HG02588 (cell line): ENCODE measurements around the gene SLC25A28.

ENCODE experiments used
- ATAC-seq: cut with Tn5 transposase; IDR thresholded peaks from one replicate; pipeline ENCODE4 v1.9.1; 2021; ENCODE audit warnings: mild to moderate bottlenecking, moderate library complexity; ENCODE audit not compliant: unreplicated experiment

The SLC25A28 gene

GRCh38 chr10:99593312-99593711 is 26.9 kb downstream of the SLC25A28 start:
- no peak for ATAC-seq

DNA sequence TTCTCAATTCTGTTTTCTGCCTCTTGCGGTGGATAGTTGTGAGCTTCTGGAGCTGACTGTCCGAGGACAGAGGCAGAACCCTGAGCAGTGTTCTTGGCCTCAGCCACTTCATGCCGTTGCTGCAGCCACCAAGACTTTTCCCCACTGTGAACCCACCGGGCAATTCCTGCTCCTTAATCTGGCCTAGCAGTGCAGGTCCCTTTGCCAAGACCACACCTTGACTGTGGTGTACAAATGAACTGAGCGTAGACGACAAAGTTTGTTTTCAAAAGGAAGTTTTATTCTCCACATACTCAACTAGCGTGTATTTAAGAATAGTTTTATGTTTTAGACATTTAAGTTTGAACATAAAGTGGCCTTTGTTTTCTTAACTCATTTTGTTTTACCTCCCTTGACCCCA is 29.4 kb downstream of the SLC25A28 start:
- ATAC-seq: no peak

DNA sequence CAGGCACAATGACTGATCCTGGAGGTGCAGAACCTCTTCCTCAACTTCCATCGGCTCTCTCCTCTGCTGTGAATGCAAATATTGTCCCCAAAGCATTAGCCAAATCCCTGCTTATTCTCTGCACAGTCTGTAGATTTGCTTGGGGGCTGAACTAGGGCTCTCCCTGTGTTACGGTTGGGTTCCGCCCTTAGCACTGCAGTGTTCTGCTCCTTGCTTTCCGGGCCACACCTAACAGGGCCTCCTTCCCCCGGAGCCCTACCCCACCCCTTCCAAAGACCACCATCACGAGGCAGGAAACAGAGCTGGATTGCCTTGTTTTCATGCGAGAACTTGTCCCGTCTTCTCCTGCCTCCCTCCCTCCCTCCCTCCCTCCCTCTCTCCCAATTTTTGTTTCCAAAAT is 36.6 kb downstream of the SLC25A28 start:
- ATAC-seq: no peak

- no peak for ATAC-seq
These were observed 37.9 kb downstream of the SLC25A28 start for GRCh38 chr10:99582255-99582770.

DNA sequence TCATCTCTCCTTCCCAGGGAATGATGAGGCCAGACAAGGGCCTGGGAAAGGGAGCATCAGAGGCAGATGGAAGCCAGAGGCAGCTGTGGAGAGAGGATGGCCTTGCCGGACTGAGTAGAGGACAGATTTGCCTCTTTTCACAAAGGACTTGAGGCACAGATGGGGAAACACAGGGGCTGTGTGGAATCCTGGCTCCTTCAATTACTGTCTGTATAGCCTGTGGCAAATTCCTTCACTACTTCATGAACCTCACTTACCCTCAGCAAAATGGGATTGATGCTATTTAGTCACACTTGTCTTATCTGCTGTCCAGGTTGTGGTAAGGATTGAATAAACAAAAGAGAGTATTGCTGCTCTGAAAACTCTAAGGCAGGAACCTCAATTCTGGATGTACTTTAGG is 40.3 kb downstream of the SLC25A28 start:
- no peak for ATAC-seq

DNA sequence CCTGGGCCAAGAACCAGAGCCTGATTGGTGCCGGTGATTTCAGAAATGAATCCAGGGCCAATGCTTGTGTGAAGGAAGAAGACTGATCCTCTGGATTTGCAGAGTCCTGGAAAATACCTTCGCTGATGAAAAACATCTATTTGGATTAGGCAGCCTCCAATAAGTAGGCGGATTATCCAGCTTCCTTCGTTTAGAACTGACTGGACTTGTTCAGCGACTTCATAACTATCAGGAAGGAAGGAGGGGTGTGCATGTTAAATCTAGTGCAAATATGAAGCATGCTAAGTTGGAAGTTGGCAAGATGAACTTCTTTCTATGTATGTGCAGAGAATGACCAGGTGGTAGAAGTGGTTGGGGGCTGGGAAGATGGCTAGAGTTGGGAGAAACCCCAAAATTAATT is 46.4 kb downstream of the SLC25A28 start:
- no peak for ATAC-seq

GRCh38 chr10:99571816-99572215 is 48.4 kb downstream of the SLC25A28 start:
- no peak for ATAC-seq

DNA sequence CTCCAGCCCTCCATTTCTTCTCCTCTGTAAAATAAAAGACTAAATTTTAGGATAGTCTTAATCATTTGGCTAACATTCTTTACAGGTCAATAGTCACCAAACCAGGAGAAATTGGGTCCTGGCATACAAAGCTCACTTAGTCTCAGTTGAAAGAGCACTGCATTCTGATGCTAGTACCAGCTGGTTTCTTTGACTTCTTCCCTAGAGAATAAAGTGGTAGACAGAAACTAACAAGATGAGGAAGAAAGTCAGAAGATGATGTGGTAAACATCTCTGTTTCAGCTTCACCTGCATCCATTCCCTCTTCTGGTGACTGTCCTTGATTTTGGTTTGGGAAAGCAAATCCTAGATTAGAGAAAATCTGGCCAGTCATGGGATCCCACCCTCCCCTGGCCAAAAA is 50.3 kb downstream of the SLC25A28 start:
- ATAC-seq: no peak

GRCh38 chr10:99569253-99569939 is 50.8 kb downstream of the SLC25A28 start:
- ATAC-seq: no peak

DNA sequence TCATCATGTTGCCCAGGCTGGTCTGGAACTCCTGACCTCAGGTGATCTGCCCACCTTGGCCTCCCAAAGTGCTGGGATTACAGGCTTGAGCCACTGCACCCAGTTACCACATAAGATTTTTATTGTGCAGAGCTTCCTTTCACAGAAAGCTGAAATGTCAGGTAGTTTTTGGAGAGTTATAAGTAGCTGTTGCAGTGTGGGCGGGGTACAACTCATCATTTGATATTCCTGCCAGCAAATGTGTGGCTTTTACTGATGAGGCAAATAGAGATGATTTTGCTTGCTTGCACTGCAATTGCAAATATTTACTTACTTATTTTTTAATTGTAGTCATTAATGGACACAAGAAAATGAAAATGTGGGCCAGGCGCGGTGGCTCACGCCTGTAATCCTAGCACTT is 55.1 kb downstream of the SLC25A28 start:
- no peak for ATAC-seq

DNA sequence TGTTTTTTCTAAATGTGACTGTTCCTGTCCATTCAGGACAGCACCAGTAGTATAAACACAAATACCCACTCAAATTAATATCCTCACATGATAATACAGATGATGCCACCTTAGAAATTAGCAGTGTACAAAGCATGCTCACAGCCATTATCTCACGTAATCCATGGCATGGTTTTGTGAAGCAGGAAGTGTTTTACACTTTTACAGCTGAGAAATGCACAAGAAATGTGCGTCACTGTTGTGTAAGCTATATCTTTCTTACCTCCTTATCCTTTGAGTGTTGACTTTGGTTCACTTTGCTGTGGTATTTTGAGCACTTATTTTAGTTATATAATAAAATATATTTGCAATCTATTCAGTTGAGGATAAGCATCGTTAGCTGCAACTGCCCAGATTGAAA is 55.9 kb downstream of the SLC25A28 start:
- no peak for ATAC-seq

DNA sequence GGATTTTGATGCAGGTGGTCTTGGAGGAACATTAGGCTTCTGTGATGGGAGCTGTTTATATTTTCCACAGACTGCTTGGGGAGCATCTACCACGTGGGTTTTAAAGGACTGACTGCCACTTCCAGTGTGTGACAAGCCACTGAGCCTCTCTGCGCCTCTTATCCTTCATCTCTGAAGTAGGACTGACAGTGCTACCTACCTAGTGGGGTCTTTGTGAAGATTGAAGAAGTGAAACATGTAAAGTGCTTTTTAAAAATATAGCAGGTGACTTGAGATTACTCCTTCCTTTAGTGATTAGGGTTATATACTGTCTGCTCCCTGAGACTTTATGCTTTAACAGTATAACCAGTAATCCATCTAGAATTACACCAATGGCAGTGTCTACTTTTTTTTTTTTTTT is 57.6 kb downstream of the SLC25A28 start:
- no peak for ATAC-seq
